Measurements from ENCODE around the gene KLHL14. TPM values are rescaled to one million over a fixed set of nuclear protein-coding genes. Genes with fewer than 3 reads are reported as not detected.

Gene KLHL14
- polyA plus RNA-seq, 1 experiment: not detected

DNA sequence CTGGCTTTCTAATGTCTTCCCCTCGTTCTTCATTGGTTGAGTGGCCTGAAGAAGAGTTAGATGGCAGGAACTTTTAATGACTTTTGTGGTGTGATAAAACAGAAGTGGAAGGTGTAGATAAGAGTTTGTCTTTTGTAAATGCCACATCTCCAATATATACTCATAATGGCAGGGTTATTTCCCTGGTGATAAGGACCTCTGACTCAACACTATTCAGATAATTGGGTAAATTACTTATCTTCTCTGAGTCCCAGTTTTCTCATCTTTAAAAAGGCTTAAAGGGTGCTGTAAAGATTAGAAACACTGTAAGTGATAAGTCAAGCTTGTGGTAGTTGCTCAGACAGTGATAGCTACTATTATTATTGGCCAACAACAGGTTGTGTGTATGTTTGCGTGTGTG, 9.5 kb downstream of the KLHL14 start:
- no peak overlapping the region for H3K27ac ChIP-seq (ENCODE audit: low read depth, low read length)
- no peak overlapping the region for H3K4me3 ChIP-seq (ENCODE audit: low read depth, low read length)
- H3K27me3 ChIP-seq (ENCODE audit: control insufficient read depth, insufficient read depth, low read length): no peaks in the 10 kb centered on the region
- CTCF ChIA-PET: no interaction called here
- no peak for DNase-seq (ENCODE audit: low read depth, low spot score)
- POLR2A ChIA-PET: no interaction called here
- no peaks in the 10 kb centered on the region for H3K9me3 ChIP-seq (ENCODE audit: control insufficient read depth, insufficient read depth, low read length)
- no peak for TF ChIP-seq CTCF (IDR thresholded peaks at IDR 0.05; ENCODE audit: low read depth, low read length)

GRCh38 chr18:32761231-32761630, 11.6 kb downstream of the KLHL14 start:
- no peak overlapping the region for H3K27ac ChIP-seq (ENCODE audit: low read depth, low read length)
- H3K9me3 ChIP-seq (ENCODE audit: control insufficient read depth, insufficient read depth, low read length): no peaks in the 10 kb centered on the region
- no peaks in the 10 kb centered on the region for H3K27me3 ChIP-seq (ENCODE audit: control insufficient read depth, insufficient read depth, low read length)
- CTCF ChIA-PET: interaction anchor here (1.3 kb wide), 1 partner anchor 46 kb away, joined by 5 read pairs; no protein-coding TSS in a partner anchor
- no peak for TF ChIP-seq CTCF (IDR thresholded peaks at IDR 0.05; ENCODE audit: low read depth, low read length)
- no peak overlapping the region for H3K4me3 ChIP-seq (ENCODE audit: low read depth, low read length)
- POLR2A ChIA-PET: no interaction called here
- DNase-seq (ENCODE audit: low read depth, low spot score): no peak

DNA sequence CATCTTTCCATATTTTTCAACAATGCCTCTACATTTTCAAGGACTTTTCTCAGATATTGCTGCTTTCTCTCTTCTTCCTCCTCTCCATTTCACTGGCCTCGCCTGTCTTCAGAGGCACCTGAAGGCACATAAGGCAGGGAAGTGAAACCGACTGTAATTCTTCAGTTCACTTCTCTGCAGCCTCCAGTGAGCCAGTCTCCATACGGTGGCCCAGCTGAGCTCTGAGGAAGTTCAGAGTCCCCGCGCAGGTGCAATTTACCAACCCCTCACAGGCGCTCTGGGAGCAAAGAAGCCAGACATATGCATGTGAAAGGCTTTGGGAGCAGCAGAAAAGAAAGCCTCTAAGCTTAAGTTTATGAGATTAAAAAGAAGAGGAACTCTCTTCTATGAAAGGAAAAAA, 12.4 kb downstream of the KLHL14 start:
- no peak for DNase-seq (ENCODE audit: low read depth, low spot score)
- CTCF ChIA-PET: interaction anchor here (1.3 kb wide), 1 partner anchor 46 kb away, joined by 5 read pairs; no protein-coding TSS in a partner anchor
- no peaks in the 10 kb centered on the region for H3K27me3 ChIP-seq (ENCODE audit: control insufficient read depth, insufficient read depth, low read length)
- POLR2A ChIA-PET: no interaction called here
- no peak overlapping the region for H3K4me3 ChIP-seq (ENCODE audit: low read depth, low read length)
- H3K27ac ChIP-seq (ENCODE audit: low read depth, low read length): no peak overlapping the region
- no peak for TF ChIP-seq CTCF (IDR thresholded peaks at IDR 0.05; ENCODE audit: low read depth, low read length)
- no peaks in the 10 kb centered on the region for H3K9me3 ChIP-seq (ENCODE audit: control insufficient read depth, insufficient read depth, low read length)

- H3K27me3 ChIP-seq (ENCODE audit: control insufficient read depth, insufficient read depth, low read length): no peaks in the 10 kb centered on the region
Observed at GRCh38 chr18:32759611-32760167, 13.1 kb downstream of the KLHL14 start.

More at GRCh38 chr18:32759611-32760167, 13.1 kb downstream of the KLHL14 start:
- CTCF ChIA-PET: no interaction called here
- no peaks in the 10 kb centered on the region for H3K9me3 ChIP-seq (ENCODE audit: control insufficient read depth, insufficient read depth, low read length)
- DNase-seq (ENCODE audit: low read depth, low spot score): no peak
- no peak for TF ChIP-seq CTCF (IDR thresholded peaks at IDR 0.05; ENCODE audit: low read depth, low read length)
- POLR2A ChIA-PET: no interaction called here
- no peak overlapping the region for H3K4me3 ChIP-seq (ENCODE audit: low read depth, low read length)
- no peak overlapping the region for H3K27ac ChIP-seq (ENCODE audit: low read depth, low read length)
